Measurements from ENCODE around the gene PKNOX1.
A peak's percentile ranks its signal among the peaks of the same experiment; 100 is the strongest.
"Not testable (repeated sequence)": the region's sequence is repeated elsewhere in the genome, so short reads cannot be mapped to it uniquely, and the experiment has no call there.

PKNOX1 gene

DNA sequence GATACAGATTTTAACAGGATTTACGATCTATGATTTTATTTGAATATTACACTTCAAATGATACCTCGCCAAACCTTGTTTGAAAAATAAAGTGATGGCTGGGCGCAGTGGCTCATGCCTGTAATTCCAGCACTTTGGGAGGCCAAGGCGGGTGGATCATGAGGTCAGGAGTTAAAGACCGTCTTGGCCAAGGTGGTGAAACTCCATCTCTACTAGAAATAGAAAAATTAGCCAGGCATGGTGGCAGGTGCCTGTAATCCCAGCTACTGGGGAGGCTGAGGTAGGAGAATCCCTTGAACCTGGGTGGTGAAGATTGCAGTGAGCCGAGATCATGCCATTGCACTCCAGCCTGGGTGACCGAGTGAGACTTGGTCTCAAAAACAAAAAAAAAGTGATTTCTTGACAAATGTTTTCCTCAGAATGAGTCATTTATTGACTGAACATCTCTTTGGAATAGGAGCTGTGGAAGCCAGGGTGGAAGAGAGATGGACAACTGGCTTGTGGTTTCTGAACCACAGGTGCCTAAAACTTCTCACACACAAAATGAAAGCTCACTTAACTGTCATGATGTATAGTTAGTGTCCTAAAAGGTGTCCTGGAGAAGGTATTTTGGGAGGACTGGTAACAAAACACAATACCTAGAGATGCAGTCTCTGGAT lies 11.9 kb downstream of the PKNOX1 start:
- DNase-seq = no peak

DNA sequence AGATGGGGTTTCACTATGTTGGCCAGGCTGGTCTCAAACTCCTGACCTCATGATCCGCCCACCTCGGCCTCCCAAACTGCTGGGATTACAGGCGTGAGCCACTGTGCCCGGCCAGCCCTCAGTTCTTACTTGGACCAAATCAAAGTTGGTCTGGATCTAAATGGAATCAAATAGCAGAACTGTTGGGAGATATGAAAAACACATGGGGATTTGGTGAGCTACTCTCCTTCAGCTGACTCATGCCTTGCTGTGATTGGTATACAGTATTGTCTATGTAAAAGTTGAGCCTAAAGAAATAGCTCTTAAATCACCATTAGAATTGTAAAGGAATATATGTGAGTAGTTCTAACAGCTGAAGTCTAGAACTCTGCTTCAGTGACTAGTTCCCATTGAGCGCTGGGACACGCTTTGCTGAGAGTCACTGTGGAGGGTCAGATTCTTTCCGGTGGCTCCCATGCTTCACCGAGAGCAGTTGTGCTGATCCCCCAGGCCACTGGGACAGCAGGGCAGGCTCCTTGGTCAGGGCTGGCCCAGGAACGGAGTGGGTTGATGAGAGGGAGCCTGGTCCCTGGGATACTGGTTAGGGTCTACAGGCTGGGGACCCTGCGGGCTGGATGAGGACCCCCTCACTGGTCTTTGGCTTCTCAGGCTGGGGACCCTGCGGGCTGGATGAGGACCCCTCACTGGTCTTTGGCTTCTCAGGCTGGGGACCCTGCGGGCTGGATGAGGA lies 14.0 kb downstream of the PKNOX1 start:
- no peak for DNase-seq

DNA sequence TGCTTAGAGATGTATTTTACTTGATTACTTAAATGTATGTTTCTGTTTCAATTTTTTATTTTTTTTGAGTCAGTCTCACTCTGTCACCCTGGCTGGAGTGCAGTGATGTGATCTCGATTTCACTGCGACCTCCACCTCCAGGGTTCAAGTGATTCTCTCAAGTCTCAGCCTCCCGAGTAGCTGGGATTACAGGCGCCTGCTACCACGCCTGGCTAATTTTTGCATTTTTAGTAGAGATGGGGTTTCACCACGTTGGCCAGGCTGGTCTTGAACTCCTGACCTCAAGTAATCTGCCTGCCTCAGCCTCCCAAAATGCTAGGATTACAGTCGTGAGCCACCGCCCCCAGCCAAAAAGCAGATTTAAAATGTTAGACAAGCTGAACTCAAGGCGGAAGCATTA lies 15.0 kb downstream of the PKNOX1 start:
- not testable (repeated sequence) for DNase-seq

DNA sequence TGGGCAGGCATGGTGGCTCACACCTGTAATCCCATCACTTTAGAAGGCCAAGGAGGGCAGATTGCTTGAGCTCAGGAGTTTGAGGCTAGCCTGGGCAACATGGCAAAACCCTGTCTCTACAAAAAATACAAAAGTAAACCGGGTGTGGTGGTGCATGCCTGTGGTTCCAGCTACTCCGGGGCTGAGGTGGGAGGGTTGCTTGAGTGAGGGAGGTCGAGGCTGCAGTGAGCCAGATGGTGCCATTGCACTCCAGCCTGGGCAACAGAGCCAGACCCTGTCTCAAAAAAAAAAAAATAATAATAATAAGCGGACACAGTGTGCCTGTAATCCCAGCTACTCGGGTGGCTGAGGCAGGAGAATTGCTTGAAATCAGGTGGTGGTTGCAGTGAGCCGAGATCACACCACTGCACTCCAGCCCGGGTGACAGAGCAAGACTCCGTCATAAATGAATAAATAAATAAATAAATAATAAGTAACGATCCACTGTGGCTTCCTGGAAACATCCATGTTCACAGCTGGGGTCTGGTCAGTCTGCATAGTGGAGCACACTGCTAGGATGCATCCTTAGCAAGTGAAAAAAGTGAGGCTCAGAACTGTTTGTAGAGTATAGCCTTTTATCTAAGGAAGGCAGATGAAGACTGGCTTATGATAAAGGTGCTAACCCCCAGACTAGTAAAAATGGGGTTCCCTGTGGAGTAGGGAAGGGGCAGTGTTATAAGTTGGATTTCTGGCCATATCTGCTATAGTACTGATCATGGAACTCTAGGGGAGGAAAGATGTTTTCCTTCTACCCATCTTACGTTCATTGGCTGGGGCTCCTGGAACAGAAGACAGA lies 15.7 kb downstream of the PKNOX1 start:
- DNase-seq = no peak

DNA sequence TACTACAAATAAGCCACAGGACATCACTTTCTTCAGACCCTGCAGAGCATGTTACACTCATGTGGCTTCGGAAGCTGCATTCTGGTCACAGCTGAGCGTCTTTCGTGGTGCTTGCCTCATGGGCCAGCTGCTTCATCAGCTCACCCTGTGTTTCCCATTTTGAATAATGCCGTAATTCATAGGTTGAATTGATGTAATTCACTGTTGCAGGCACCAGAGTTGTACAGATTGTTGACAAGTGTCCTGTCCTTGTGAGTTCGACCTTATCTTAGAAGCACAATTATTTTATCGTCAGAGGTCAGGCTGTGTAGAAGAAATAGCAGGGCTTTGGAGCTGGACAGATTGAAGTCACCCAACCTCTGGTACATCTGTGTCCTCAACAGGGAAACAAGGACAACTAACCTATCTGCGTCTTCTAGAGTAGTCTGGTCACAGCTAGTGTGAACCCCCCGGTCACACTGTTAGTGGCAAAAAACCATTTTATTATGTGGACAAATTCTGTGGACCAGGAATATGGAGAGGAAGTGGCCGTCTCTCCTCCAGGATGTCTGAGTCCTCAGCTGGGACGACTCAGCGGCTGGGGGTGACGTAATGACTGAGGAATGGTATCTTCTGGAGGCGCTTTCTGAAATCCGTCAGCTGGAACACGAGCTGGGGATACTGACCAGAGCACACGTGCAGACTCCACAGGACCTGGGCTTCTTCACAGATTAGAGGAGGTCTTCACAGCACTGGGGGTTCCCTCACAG lies 17.8 kb downstream of the PKNOX1 start:
- DNase-seq = peak; percentile 97

DNA sequence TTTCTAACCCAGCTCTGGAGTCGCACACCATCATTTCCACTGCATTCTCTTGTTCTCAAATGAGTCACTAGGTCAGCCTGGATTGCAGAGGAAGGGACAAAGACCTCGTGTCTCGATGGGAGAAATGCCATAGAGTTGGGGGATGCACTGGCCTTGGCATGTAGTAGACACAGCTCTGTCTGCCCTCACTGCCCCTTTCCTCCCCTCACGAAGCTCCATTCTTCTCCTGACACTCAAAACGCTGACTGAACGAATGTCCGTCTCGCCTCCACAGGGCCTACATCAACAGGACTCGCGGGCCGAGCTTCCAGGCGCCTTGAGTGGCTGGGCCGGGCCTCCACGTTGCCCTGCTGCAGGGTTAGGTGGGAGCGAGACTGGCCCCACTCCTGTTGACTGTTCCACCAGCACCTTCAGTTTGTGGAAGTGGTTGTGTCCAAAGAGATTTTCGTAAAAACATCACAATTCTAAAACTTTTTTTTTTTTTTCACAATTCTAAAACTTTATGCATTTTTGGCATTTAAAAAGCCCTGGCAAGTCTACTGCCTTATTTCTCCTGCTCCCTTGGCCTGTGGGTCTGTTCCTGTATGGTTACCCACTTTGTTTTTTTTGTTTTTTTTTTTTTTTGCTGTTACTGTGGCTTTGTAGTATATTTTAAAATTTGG lies 18.8 kb downstream of the PKNOX1 start:
- no peak for DNase-seq

DNA sequence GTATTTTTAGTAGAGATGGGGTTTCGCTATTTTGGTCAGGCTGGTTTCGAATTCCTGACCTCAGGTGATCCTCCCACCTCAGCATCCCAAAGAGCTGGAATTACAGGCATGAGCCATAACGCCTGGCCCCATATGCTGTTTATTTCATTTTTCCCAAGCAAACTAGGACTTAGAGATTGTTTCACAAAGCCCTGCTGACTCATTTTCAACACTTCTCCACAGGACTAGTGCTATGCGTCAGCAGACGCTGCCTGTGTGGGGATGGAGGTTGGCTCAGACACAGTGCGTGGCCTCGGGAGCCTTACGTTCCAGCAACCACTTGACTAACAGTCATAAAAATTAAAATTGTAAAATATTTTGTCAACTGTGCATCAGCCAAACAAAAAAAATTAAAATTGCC lies 22.7 kb downstream of the PKNOX1 start:
- peak; percentile 94 for DNase-seq

DNA sequence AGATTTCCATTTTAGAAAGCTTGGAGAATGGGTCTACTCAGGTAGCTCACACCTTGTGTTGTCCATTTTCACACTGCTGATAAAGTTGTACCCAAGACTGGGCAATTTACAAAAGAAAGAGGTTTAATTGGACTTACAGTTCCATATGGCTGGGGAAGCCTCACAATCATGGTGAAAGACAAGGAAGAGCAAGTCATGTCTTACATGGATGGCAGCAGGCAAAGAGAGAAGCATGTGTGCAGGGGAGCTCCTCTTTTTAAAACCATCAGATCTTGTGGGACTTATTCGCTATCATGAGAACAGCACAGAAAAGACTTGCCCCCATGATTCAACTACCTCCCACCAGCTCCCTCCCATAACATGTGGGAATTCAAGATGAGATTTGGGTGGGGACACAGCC lies 23.6 kb downstream of the PKNOX1 start:
- DNase-seq = not testable (repeated sequence)

DNA sequence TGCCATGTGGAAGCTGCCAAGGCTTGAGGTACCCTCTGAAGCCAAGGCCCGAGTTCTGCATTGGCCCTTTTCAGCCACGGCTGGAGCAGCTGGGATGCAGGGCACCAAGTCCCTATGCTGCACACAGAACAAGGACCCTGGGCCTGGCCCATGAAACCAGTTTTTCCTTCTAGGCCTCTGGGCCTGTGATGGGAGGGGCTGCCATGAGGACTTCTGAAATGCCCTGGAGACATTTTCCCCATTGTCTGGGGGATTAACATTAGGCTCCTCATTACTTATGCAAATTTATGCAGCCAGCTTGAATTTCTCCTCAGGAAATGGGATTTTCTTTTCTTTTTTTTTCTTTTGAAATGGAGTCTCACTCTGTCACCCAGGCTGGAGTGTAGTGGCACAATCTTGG lies 24.8 kb downstream of the PKNOX1 start:
- not testable (repeated sequence) for DNase-seq

DNA sequence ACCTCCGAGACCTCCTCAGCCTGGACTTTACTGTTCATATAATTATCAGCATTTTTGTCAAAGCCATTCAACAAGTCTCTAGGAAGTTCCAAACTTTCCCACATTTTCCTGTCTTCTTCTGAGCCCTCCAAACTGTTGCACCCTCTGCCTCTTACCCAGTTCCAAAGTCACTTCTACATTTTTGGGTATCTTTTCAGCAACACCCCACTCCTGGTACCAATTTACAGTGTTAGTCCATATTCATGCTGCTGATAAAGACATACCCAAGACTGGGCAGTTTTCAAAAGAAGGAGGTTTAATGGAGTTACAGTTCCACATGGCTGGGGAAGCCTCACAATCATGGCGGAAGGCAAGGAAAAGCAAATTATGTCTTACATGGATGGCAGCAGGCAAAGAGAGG lies 25.7 kb downstream of the PKNOX1 start:
- DNase-seq = not testable (repeated sequence)

DNA sequence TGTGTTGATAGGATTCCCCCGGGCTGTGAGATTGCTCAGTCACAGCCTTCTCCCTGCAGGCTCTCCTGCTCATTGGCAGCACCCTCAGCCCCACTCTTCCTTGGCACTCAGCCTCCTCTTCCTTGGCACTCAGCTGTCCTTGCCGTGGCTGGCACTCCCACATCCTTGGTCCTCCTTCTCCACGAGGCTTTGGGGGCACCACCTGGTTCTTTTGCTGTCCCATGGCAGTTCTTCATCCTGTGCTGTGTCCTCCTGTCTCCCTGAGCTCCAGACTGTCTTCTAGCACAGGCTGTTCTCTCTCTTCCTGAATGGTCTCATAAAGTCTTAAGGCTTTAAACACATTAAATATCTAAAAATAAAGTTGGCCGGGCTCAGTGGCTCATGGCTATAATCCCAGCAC lies 27.0 kb downstream of the PKNOX1 start:
- DNase-seq = no peak

DNA sequence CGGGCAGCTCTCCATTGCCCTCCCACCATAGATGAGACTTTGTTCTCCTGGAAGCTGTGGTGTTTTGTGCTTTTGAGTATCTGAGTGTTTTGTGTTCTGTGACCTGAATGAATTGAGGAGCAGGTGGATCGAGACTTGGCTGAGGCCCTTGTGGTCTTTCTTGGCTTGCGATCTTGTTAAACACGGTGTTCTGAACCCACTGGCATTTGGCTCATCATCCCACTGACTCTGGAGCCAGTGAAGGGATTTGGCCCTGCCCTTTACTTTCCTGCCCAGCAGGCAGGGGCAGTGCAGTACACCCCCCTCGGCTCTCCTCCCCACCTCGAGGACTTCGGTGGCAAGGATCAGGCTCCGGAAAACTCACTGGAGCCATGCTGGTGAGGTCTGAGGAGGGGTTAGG lies 30.6 kb downstream of the PKNOX1 start:
- no peak for DNase-seq

DNA sequence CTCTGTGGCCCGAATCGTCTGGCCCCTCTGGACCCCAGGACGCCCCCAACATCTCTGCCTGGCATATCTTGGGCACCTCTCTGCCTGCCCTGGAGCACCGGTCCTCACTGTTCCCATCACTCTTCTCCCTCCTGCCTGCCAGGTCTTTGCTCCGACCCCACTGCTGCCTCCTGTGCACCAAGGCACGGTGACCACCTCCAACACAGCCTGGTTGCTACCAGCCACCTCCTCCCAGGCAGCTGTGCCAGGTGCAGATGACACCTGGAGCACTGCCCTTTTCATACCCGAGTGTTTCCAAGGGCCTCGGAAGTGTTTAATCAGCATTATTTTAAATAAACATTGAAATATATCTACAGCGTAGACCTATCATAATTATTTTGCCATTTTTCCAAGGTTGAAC lies 31.3 kb downstream of the PKNOX1 start:
- DNase-seq = no peak

DNA sequence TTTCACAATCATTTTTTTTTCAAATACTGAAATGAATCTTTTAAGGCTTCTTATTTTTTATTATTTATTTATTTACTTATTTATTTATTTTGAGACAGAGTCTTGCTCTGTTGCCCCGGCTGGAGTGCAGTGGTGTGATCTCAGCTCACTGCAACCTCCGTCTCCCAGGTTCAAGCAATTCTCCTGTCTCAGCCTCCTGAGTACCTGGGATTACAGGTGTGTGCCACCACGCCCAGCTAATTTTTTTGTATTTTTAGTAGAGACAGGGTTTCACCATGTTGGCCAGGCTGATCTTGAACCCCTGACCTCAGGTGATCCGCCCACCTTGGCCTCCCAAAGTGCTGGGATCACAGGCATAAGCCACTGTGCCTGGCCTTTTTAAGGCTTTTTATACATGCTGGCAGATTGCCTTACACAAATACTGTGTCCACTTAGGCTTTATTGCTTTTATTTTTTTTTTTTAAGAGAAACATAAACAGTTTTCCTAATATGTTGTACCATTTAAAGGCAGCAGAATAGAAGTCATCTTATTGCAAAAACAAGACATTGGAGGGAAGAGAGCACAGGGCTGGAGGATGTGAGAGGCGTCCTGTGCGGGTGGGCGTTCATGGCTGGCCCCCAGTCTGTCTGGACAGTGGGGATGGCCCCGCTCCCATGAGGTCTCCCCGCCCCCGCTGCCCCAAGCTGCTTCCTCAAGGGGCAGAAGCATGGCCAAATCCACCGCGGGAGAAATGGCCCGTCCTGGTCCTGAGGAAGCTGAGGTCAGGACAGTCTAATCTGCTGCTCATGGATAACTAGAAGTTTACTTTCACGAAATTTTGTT lies 31.9 kb downstream of the PKNOX1 start:
- not testable (repeated sequence) for DNase-seq

DNA sequence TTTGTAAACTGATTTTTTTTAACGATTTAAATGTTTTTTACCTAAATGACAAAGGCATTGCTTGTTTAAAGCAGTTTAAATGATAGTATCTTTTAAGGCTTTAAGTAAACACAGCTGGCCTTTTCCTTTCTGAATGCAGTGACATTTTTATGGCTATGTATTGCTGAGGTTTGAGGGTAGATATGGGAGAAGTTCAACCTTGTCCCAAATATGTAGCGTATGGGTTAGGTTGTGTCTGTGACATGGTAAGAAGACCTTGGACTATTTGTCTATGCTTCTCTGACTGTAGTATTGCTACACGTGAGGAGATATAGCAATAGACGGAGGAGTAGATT lies 32.5 kb downstream of the PKNOX1 start:
- no peak for DNase-seq

DNA sequence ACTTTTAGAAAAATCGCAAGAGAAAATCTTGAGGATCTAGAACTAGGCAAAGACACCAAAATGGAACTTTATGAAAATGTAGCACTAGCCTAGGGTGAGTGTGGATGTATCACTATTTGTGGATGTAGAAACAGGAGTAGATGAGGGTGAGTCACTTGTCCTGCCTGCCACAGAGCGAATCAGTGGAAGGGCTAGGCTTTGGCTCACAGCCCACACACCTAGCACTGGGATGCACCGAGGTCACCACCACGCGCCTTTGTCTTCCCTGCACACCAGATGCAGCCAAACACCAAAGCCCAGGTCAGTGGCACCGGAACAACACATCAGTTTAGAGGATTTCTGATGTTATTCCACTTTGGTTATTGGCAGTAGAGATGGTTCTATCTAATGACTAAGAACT lies 38.2 kb downstream of the PKNOX1 start:
- DNase-seq = no peak

DNA sequence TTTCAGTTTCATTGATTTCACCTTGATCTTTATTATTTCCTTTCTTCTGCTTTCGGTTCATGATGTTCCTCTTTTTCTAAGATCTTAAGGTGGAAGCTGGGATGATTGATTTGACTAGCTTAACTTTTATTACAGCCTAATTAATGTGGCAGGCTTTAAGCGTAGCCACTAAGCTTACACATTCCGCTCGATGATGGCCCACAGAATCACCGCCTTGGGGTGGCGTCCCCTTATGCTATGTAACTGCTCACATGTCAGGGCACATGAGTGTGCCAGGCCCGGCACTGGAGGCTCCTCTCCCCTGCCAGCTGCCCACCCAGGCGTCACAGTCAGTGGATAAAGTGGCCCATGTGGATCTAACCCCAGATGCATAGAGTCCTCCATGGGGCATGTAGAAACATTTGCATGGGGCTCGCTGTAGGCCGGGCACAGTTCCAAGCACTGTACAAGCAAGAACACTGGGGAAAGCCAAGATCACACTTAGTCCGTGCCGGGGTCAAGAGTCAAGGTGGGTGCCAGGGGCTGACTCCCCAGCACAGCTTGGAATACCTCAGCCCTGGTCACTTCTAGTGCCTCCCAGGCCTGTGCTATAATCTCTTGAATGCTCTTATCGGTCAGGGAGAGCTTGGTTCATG lies 41.7 kb downstream of the PKNOX1 start:
- no peak for DNase-seq

DNA sequence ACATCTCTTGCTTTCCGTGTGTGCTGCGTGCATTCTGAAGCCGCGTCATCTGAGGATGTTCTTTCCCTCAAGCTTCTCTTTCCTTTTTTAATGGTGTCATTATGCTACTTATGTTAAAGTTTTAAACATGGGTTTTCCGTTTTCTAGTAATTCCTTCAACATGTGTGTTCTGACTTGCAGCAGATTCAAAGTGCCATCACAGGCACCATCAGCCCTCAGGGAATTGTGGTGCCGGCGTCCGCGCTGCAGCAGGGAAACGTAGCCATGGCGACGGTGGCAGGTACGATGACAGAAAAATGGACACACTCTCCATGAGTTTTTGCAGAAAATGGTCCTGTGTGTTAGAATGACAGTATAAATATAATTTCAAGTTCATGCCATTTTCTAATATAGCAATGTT lies 42.4 kb downstream of the PKNOX1 start:
- no peak for DNase-seq

DNA sequence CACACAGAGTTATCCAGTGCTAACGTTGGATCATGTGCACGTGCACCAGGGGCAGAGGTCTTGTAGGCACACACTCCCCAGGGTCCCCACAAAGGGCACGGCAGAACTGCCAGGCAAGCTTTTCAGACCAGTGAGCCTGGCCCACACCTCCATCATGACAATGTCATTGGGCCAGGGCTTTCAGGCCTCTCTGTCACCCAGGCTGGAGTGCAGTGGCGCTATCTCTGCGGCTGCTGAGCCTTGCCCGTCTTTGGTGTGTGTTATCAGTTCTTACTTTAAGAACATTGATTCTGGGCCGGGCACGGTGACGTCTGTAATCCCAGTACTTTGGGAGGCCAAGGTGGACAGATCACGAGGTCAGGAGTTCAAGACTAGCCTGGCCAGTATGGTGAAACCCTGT lies 44.2 kb downstream of the PKNOX1 start:
- DNase-seq = no peak

DNA sequence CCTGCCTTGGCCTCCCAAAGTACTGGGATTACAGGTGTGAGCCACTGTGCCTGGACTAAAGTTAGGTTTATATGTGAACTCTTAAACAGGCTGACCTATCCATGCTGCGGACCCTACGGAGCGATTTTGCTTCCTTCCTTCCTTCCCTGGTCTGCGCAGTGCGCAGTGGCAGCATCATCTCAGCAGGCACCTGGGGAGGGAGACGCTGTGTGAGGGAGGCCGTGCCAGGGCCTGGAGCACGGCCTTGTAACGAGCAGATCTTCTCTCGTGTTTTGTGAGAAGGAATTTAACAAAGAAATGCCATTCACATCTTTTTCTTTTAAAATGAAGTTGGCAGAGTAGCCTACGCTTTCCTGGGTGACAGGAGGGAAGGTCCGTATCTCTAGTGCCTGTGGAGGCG lies 45.8 kb downstream of the PKNOX1 start:
- no peak for DNase-seq

DNA sequence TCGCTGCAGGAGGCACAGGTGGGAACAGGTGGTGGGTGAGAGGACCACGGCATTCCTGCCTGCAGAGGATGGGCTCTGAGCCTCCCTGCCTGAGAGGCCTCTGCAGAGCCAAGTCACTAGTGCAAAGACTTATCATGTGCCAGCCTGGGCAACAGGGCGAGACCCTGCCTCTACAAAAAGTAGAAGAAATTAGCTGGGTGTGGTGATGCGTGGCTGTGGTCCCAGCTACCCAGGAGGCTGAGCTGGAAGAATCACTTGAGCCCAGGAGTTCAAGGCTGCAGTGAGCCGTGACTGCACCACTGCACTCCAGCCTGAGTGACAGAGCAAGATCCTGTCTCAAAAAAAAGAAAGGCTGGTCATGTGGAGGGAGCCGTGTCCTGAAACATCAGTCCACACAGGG lies 46.4 kb downstream of the PKNOX1 start:
- DNase-seq = no peak
